AG04450 (cell line): ENCODE measurements around the gene ZC3H12D. TPM values are rescaled to one million over a fixed set of nuclear protein-coding genes. Genes with fewer than 3 reads are reported as not detected.
A peak's percentile ranks its signal among the peaks of the same experiment; 100 is the strongest.

Experiments used
- CTCF ChIA-PET: fragments of 300-600, 350-600 bp; formaldehyde crosslinking; extraction: SDS; loops from one replicate; lab custom pipeline; 2022; ENCODE audit warnings: antibody characterized with exemption, inconsistent platforms; lab: Charles Lee
- POLR2A ChIA-PET: fragments of 350-600 bp; formaldehyde crosslinking; extraction: SDS; loops from one replicate; lab custom pipeline; 2021; ENCODE audit warnings: antibody characterized with exemption, inconsistent platforms; lab: Yijun Ruan, JAX
- DNase-seq: peaks from one replicate; pipeline ENCODE4 v3.0.0-alpha.2; 2011; ENCODE audit warnings: low read depth, low spot score
- H3K27ac ChIP-seq: one replicate; pipeline ENCODE4 v1.5.1; 2012; ENCODE audit warnings: low read depth, low read length, control low read depth
- H3K27me3 ChIP-seq: one replicate; pipeline ENCODE4 v1.6.0; 2012; ENCODE audit warnings: low read length; ENCODE audit not compliant: control insufficient read depth, insufficient read depth
- H3K4me3 ChIP-seq: 2 replicates; pipeline ENCODE4 v1.5.1; 2011; ENCODE audit warnings: mild to moderate bottlenecking, low read depth, low read length, control low read depth
- H3K9me3 ChIP-seq: 2 replicates; pipeline ENCODE4 v1.5.1; 2012; ENCODE audit warnings: low read length; ENCODE audit not compliant: control insufficient read depth, insufficient read depth
- CTCF ChIP-seq: IDR thresholded peaks from 2 replicates; pipeline ENCODE4 v1.5.1; 2011; ENCODE audit warnings: low read depth, low read length, control low read depth, inconsistent platforms
- polyA plus RNA-seq: library from polyadenylated mRNA; depleted of rRNA; stranded (reverse); fragments of >200 nt; gene quantifications from 2 replicates; pipeline ENCODE4 v1.2.3, GENCODE V29; 2011

ZC3H12D gene
- polyA plus RNA-seq, 1 experiment: 0.01 TPM

- POLR2A ChIA-PET: no interaction called here
Observed at GRCh38 chr6:149441740-149442139, 43.1 kb downstream of the ZC3H12D start.

GRCh38 chr6:149440735-149441671 is 43.8 kb downstream of the ZC3H12D start:
- peak overlapping the region; percentile 21 for H3K27ac ChIP-seq
- POLR2A ChIA-PET: interaction anchor here (0.9 kb wide), 1 partner anchor 13 kb away, joined by 3 read pairs; no protein-coding TSS in a partner anchor
- peak; percentile 15 for DNase-seq
- CTCF ChIA-PET: interaction anchor here (0.9 to 2.7 kb wide), 5 partner anchors 9 to 414 kb away, joined by 3 to 15 read pairs (median 4); no protein-coding TSS in a partner anchor
- TF ChIP-seq CTCF: no peak
- H3K27me3 ChIP-seq: no peaks in the 10 kb centered on the region
- H3K9me3 ChIP-seq: no peaks in the 10 kb centered on the region; the same call in 1 of the 2 replicates
- H3K4me3 ChIP-seq: no peak overlapping the region

More at GRCh38 chr6:149441740-149442139, 43.1 kb downstream of the ZC3H12D start:
- Histone ChIP-seq H3K9me3 (no peaks in the 10 kb centered on the region; the same call in 1 of the 2 replicates), H3K27ac (peak overlapping the region; percentile 21), H3K4me3 (no peak overlapping the region), H3K27me3 (no peaks in the 10 kb centered on the region)
- TF ChIP-seq CTCF: no peak
- CTCF ChIA-PET: interaction anchor here (0.9 to 2.7 kb wide), 4 partner anchors 10 to 414 kb away, joined by 4 to 15 read pairs (median 4); no protein-coding TSS in a partner anchor
- no peak for DNase-seq

- TF ChIP-seq CTCF: no peak
- ChIA-PET CTCF (interaction anchor here (0.7 to 1.6 kb wide), 2 partner anchors 10 to 77 kb away, joined by 3 read pairs; no protein-coding TSS in a partner anchor), POLR2A (no interaction called here)
Observed at GRCh38 chr6:149439626-149440025, 45.2 kb downstream of the ZC3H12D start.

GRCh38 chr6:149438855-149439254 is 46.0 kb downstream of the ZC3H12D start:
- no peaks in the 10 kb centered on the region for H3K9me3 ChIP-seq
- H3K27me3 ChIP-seq: no peaks in the 10 kb centered on the region
- CTCF ChIA-PET: no interaction called here
- no peak overlapping the region for H3K4me3 ChIP-seq
- POLR2A ChIA-PET: no interaction called here
- no peak for DNase-seq
- TF ChIP-seq CTCF: no peak
- H3K27ac ChIP-seq: no peak overlapping the region

More at GRCh38 chr6:149439626-149440025, 45.2 kb downstream of the ZC3H12D start:
- Histone ChIP-seq H3K9me3 (no peaks in the 10 kb centered on the region; the same call in 1 of the 2 replicates), H3K27ac (no peak overlapping the region), H3K4me3 (no peak overlapping the region), H3K27me3 (no peaks in the 10 kb centered on the region)
- no peak for DNase-seq

- no peak overlapping the region for H3K27ac ChIP-seq
- no peaks in the 10 kb centered on the region for H3K27me3 ChIP-seq
- H3K4me3 ChIP-seq: no peak overlapping the region
- CTCF ChIA-PET: no interaction called here
- no peak for DNase-seq
- no peaks in the 10 kb centered on the region for H3K9me3 ChIP-seq
- POLR2A ChIA-PET: no interaction called here
- TF ChIP-seq CTCF: peak; percentile 28; the same call in 1 of the 2 replicates
Observed at GRCh38 chr6:149437212-149437611, 47.6 kb downstream of the ZC3H12D start.
